ENCODE results near the gene BMPR1A. TPM values are rescaled to one million over a fixed set of nuclear protein-coding genes. Genes with fewer than 3 reads are reported as not detected.

BMPR1A gene
- total and polyA plus RNA-seq, 5 donors, result 10.8 to 92.0 (median 62.2) TPM

GRCh38 chr10:86804805-86805204, 48.4 kb downstream of the BMPR1A start:
- 81% methylated on average over 3 of the region's 3 CpGs for WGBS
- no peaks in the 10 kb centered on the region for H3K27me3 ChIP-seq (ENCODE audit: control insufficient read depth, insufficient read depth)
- no peak for ATAC-seq
- H3K4me3 ChIP-seq (ENCODE audit: low read length), result no peak overlapping the region
- H3K4me1 ChIP-seq (ENCODE audit: control insufficient read depth, insufficient read depth, low read length), result no peaks in the 10 kb centered on the region
- H3K27ac ChIP-seq (ENCODE audit: low read length), result no peak overlapping the region
- no peaks in the 10 kb centered on the region for H3K9me3 ChIP-seq (ENCODE audit: control insufficient read depth, low read length)
- intact Hi-C loops (cut with DNase I), result no loop called here
- DNase-seq, result no peak

- intact Hi-C loops (cut with DNase I), result no loop called here
- H3K27ac ChIP-seq (ENCODE audit: low read length), result no peak overlapping the region
- no peaks in the 10 kb centered on the region for H3K27me3 ChIP-seq (ENCODE audit: control insufficient read depth, insufficient read depth)
- H3K9me3 ChIP-seq (ENCODE audit: control insufficient read depth, low read length), result no peaks in the 10 kb centered on the region
- H3K4me1 ChIP-seq (ENCODE audit: control insufficient read depth, insufficient read depth, low read length), result peaks cover 2% of the 10 kb centered on the region
- ATAC-seq (no peak), DNase-seq (no peak)
- no peak overlapping the region for H3K4me3 ChIP-seq (ENCODE audit: low read length)
- 68% methylated on average over 4 of the region's 4 CpGs for WGBS
Measured at GRCh38 chr10:86813101-86813500, 56.7 kb downstream of the BMPR1A start.

GRCh38 chr10:86813982-86814381, 57.6 kb downstream of the BMPR1A start:
- peaks cover 2% of the 10 kb centered on the region for H3K4me1 ChIP-seq (ENCODE audit: control insufficient read depth, insufficient read depth, low read length)
- H3K4me3 ChIP-seq (ENCODE audit: low read length), result no peak overlapping the region
- 72% methylated on average over 1 of the region's 1 CpG for WGBS
- no peaks in the 10 kb centered on the region for H3K9me3 ChIP-seq (ENCODE audit: control insufficient read depth, low read length)
- DNase-seq (no peak), ATAC-seq (no peak)
- intact Hi-C loops (cut with DNase I), result no loop called here
- no peaks in the 10 kb centered on the region for H3K27me3 ChIP-seq (ENCODE audit: control insufficient read depth, insufficient read depth)
- H3K27ac ChIP-seq (ENCODE audit: low read length), result no peak overlapping the region

DNA sequence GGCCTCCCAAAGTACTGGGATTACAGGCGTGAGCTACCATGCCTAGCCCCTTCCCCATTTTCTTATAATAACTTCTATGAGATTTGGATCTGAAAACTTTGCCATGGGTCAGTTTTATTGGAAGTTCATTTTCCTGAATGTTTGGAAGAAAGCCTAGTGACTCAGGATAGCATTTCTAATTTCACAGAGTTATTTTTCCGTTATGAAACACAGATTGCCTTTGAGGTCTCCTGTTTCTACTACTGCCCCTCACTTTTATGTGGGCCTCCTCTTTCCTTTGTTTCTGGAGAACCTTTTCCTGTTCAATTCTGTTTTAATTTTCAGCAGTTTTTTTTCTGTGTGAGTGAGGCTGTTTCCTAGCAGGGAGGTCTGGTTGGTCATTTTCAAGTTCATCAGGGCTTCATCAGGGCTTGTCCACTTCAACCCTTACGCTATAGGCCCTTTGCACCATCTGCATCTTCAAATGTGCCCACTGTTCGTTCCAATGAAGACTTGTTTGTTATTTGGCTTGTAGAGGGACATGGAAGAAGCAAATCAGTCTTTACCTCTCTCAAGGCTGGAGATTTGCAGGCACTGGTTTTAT, 58.7 kb downstream of the BMPR1A start:
- Histone ChIP-seq H3K4me3 (ENCODE audit: low read length) (no peak overlapping the region), H3K27me3 (ENCODE audit: control insufficient read depth, insufficient read depth) (no peaks in the 10 kb centered on the region), H3K4me1 (ENCODE audit: control insufficient read depth, insufficient read depth, low read length) (peaks cover 2% of the 10 kb centered on the region), H3K27ac (ENCODE audit: low read length) (no peak overlapping the region), H3K9me3 (ENCODE audit: control insufficient read depth, low read length) (no peaks in the 10 kb centered on the region)
- WGBS, result 72% methylated on average over 4 of the region's 4 CpGs
- ATAC-seq (peak in 1 of 2 donors; percentile 21), DNase-seq (no peak)
- intact Hi-C loops (cut with DNase I), result no loop called here

DNA sequence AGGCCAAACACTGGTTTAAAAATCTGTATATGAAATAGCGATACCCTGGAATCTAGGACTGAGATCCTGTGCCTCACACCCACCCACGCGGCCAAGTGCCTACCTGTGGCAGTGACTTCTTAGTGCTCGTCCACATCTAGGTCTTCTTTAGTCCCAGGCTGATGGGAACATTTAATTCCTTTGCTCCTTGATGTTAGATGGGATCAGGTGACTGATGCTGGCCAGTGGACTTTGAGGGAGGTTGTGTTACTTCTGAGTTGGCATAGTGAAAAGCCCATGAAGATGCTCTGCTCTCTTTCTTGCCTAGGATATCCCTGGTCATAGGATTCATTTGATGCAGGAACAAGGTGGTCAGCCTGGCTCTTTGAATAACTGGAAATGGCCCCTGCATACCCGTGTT, 59.2 kb downstream of the BMPR1A start:
- intact Hi-C loops (cut with DNase I), result no loop called here
- Histone ChIP-seq H3K27ac (ENCODE audit: low read length) (no peak overlapping the region), H3K4me3 (ENCODE audit: low read length) (no peak overlapping the region), H3K9me3 (ENCODE audit: control insufficient read depth, low read length) (no peaks in the 10 kb centered on the region), H3K27me3 (ENCODE audit: control insufficient read depth, insufficient read depth) (no peaks in the 10 kb centered on the region), H3K4me1 (ENCODE audit: control insufficient read depth, insufficient read depth, low read length) (peaks cover 2% of the 10 kb centered on the region)
- peak in 1 of 2 donors; percentile 8 for ATAC-seq
- no peak for DNase-seq
- WGBS, result 83% methylated on average over 5 of the region's 5 CpGs

- ATAC-seq, result no peak
- H3K4me3 ChIP-seq (ENCODE audit: low read length), result no peak overlapping the region
- intact Hi-C loops (cut with DNase I), result no loop called here
- peaks cover 2% of the 10 kb centered on the region for H3K4me1 ChIP-seq (ENCODE audit: control insufficient read depth, insufficient read depth, low read length)
- H3K9me3 ChIP-seq (ENCODE audit: control insufficient read depth, low read length), result no peaks in the 10 kb centered on the region
- DNase-seq, result no peak
- H3K27me3 ChIP-seq (ENCODE audit: control insufficient read depth, insufficient read depth), result no peaks in the 10 kb centered on the region
- H3K27ac ChIP-seq (ENCODE audit: low read length), result no peak overlapping the region
- WGBS, result 78% methylated on average over 2 of the region's 2 CpGs
Measured at GRCh38 chr10:86817246-86817645, 60.8 kb downstream of the BMPR1A start.

GRCh38 chr10:86819567-86819966, 63.1 kb downstream of the BMPR1A start:
- Histone ChIP-seq H3K27me3 (ENCODE audit: control insufficient read depth, insufficient read depth) (no peaks in the 10 kb centered on the region), H3K27ac (ENCODE audit: low read length) (no peak overlapping the region), H3K9me3 (ENCODE audit: control insufficient read depth, low read length) (no peaks in the 10 kb centered on the region), H3K4me3 (ENCODE audit: low read length) (no peak overlapping the region), H3K4me1 (ENCODE audit: control insufficient read depth, insufficient read depth, low read length) (peaks cover 4% of the 10 kb centered on the region)
- WGBS, result 77% methylated on average over 6 of the region's 6 CpGs
- ATAC-seq (no peak), DNase-seq (no peak)
- intact Hi-C loops (cut with DNase I), result no loop called here

DNA sequence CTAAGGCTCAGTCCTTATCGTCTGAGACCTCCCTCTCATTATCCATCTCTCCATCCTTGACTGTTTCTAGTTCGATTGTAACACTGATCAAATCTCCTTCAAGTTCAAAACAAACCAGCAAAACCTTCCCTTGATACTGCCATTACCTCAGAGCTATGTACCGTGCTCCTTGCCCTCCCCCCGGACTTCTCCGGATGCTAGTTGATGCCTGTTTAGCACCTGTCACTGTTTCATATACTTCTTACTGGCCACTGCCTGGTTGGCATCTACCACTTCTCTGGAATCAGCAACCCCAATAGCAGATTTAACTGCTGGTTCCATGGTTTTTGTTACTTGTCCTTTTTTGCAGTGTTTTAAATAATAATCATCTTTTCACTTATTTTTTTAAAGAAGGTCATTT, 64.1 kb downstream of the BMPR1A start:
- 88% methylated on average over 5 of the region's 5 CpGs for WGBS
- no peak overlapping the region for H3K27ac ChIP-seq (ENCODE audit: low read length)
- no peaks in the 10 kb centered on the region for H3K9me3 ChIP-seq (ENCODE audit: control insufficient read depth, low read length)
- DNase-seq, result no peak
- H3K4me3 ChIP-seq (ENCODE audit: low read length), result no peak overlapping the region
- no peak for ATAC-seq
- peaks cover 2% of the 10 kb centered on the region for H3K4me1 ChIP-seq (ENCODE audit: control insufficient read depth, insufficient read depth, low read length)
- intact Hi-C loops (cut with DNase I), result no loop called here
- no peaks in the 10 kb centered on the region for H3K27me3 ChIP-seq (ENCODE audit: control insufficient read depth, insufficient read depth)

- H3K27ac ChIP-seq (ENCODE audit: low read length), result no peak overlapping the region
- intact Hi-C loops (cut with DNase I), result no loop called here
- no peaks in the 10 kb centered on the region for H3K9me3 ChIP-seq (ENCODE audit: control insufficient read depth, low read length)
- H3K4me3 ChIP-seq (ENCODE audit: low read length), result no peak overlapping the region
- DNase-seq (peak in 2 of 3 donors; percentile 26 to 60), ATAC-seq (peak; percentile 64 to 73)
- no peaks in the 10 kb centered on the region for H3K27me3 ChIP-seq (ENCODE audit: control insufficient read depth, insufficient read depth)
- WGBS, result 55% methylated on average over 6 of the region's 6 CpGs
- H3K4me1 ChIP-seq (ENCODE audit: control insufficient read depth, insufficient read depth, low read length), result peaks cover 2% of the 10 kb centered on the region
Measured at GRCh38 chr10:86821388-86821999, 65.1 kb downstream of the BMPR1A start.

- 71% methylated on average over 4 of the region's 4 CpGs for WGBS
- no peak overlapping the region for H3K27ac ChIP-seq (ENCODE audit: low read length)
- H3K4me3 ChIP-seq (ENCODE audit: low read length), result no peak overlapping the region
- no peaks in the 10 kb centered on the region for H3K27me3 ChIP-seq (ENCODE audit: control insufficient read depth, insufficient read depth)
- ATAC-seq, result no peak
- H3K9me3 ChIP-seq (ENCODE audit: control insufficient read depth, low read length), result no peaks in the 10 kb centered on the region
- peaks cover 2% of the 10 kb centered on the region for H3K4me1 ChIP-seq (ENCODE audit: control insufficient read depth, insufficient read depth, low read length)
- intact Hi-C loops (cut with DNase I), result no loop called here
- DNase-seq, result no peak
Measured at GRCh38 chr10:86823565-86823964, 67.1 kb downstream of the BMPR1A start.

DNA sequence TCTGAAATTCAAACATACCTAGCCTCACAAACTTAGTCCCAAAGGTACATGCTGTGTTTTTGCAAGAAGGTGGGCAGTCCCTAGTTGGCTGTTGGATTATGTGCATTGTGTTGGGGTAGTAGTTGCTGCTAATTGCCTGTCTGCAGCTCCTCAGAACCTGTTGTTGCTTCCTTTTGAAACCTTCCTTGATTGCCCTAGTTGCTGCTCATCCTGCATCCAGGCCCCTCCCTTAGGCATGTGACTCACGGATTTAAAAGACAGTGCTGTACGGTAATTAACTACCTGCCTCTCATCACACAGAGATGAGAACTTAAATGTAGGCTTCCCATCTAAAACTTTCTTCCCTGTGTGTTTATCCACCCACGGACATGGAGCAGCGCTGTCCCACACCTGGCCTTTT, 67.7 kb downstream of the BMPR1A start:
- no peaks in the 10 kb centered on the region for H3K27me3 ChIP-seq (ENCODE audit: control insufficient read depth, insufficient read depth)
- DNase-seq (no peak), ATAC-seq (no peak)
- H3K4me1 ChIP-seq (ENCODE audit: control insufficient read depth, insufficient read depth, low read length), result peaks cover 2% of the 10 kb centered on the region
- H3K4me3 ChIP-seq (ENCODE audit: low read length), result no peak overlapping the region
- intact Hi-C loops (cut with DNase I), result no loop called here
- no peaks in the 10 kb centered on the region for H3K9me3 ChIP-seq (ENCODE audit: control insufficient read depth, low read length)
- no peak overlapping the region for H3K27ac ChIP-seq (ENCODE audit: low read length)
- 68% methylated on average over 4 of the region's 4 CpGs for WGBS

- Histone ChIP-seq H3K4me3 (ENCODE audit: low read length) (no peak overlapping the region), H3K4me1 (ENCODE audit: control insufficient read depth, insufficient read depth, low read length) (peaks cover 7% of the 10 kb centered on the region), H3K27ac (ENCODE audit: low read length) (no peak overlapping the region), H3K27me3 (ENCODE audit: control insufficient read depth, insufficient read depth) (no peaks in the 10 kb centered on the region), H3K9me3 (ENCODE audit: control insufficient read depth, low read length) (no peaks in the 10 kb centered on the region)
- no peak for DNase-seq
- intact Hi-C loops (cut with DNase I), result no loop called here
- 86% methylated on average over 2 of the region's 2 CpGs for WGBS
- no peak for ATAC-seq
Measured at GRCh38 chr10:86825366-86825765, 68.9 kb downstream of the BMPR1A start.

Data from right cardiac atrium (tissue), 5 donors.